ENCODE data around the gene RPS19BP1.

The RPS19BP1 gene

GRCh38 chr22:39486951-39487825 is 45.4 kb downstream of the RPS19BP1 start:
- no peak for TF ChIP-seq CTCF (IDR thresholded peaks at IDR 0.05; ENCODE audit: insufficient read depth, low read depth, low read length, missing control alignments)
- H3K4me3 ChIP-seq (ENCODE audit: low read length), result no peak overlapping the region
- DNase-seq (ENCODE audit: low read depth), result no peak

GRCh38 chr22:39482768-39483167 is 49.8 kb downstream of the RPS19BP1 start:
- no peak overlapping the region for H3K4me3 ChIP-seq (ENCODE audit: low read length)
- no peak for TF ChIP-seq CTCF (IDR thresholded peaks at IDR 0.05; ENCODE audit: insufficient read depth, low read depth, low read length, missing control alignments)
- DNase-seq (ENCODE audit: low read depth), result no peak

GRCh38 chr22:39481595-39481994 is 51.0 kb downstream of the RPS19BP1 start:
- no peak for TF ChIP-seq CTCF (IDR thresholded peaks at IDR 0.05; ENCODE audit: insufficient read depth, low read depth, low read length, missing control alignments)
- H3K4me3 ChIP-seq (ENCODE audit: low read length), result no peak overlapping the region
- DNase-seq (ENCODE audit: low read depth), result no peak

GRCh38 chr22:39481054-39481453 is 51.5 kb downstream of the RPS19BP1 start:
- DNase-seq (ENCODE audit: low read depth), result no peak
- no peak overlapping the region for H3K4me3 ChIP-seq (ENCODE audit: low read length)
- no peak for TF ChIP-seq CTCF (IDR thresholded peaks at IDR 0.05; ENCODE audit: insufficient read depth, low read depth, low read length, missing control alignments)

- no peak overlapping the region for H3K4me3 ChIP-seq (ENCODE audit: low read length)
- no peak for TF ChIP-seq CTCF (IDR thresholded peaks at IDR 0.05; ENCODE audit: insufficient read depth, low read depth, low read length, missing control alignments)
- DNase-seq (ENCODE audit: low read depth), result no peak
Observed at GRCh38 chr22:39480557-39480956, 52.0 kb downstream of the RPS19BP1 start.

- no peak for TF ChIP-seq CTCF (IDR thresholded peaks at IDR 0.05; ENCODE audit: insufficient read depth, low read depth, low read length, missing control alignments)
- H3K4me3 ChIP-seq (ENCODE audit: low read length), result no peak overlapping the region
- no peak for DNase-seq (ENCODE audit: low read depth)
Observed at GRCh38 chr22:39479254-39479653, 53.3 kb downstream of the RPS19BP1 start.
